Cardiac fibroblast (primary cell): ENCODE data around the gene ARMH1.

Source experiments
- DNase-seq, 2 donors: peaks; one replicate each; pipeline versions ENCODE4 v3.0.0 to v3.0.0-alpha.2; 2010; ENCODE audit warnings: low read depth in 2 of 2
- H3K4me3 ChIP-seq, 2 donors: replicated peaks in 1 of 2; 1 replicate in 1 of 2; 2 replicates in 1 of 2; pipeline ENCODE4 v1.5.1; 2011; ENCODE audit warnings: low read depth in 2 of 2, low read length in 2 of 2, mild to moderate bottlenecking in 2 of 2, moderate library complexity in 1 of 2
- CTCF ChIP-seq: IDR thresholded peaks from one replicate; pipeline ENCODE4 v1.5.1; 2011; ENCODE audit warnings: low read depth, mild to moderate bottlenecking, low read length, inconsistent platforms

ARMH1 gene

GRCh38 chr1:44645476-44646244, 28.9 kb upstream of the ARMH1 start:
- H3K4me3 ChIP-seq, result no peak overlapping the region
- no peak for TF ChIP-seq CTCF
- peak in 1 of 2 donors; percentile 48 for DNase-seq

- peak in 1 of 2 donors; percentile 65 for DNase-seq
- H3K4me3 ChIP-seq, result no peak overlapping the region
Observed at GRCh38 chr1:44646261-44647110, 28.0 kb upstream of the ARMH1 start.

GRCh38 chr1:44647896-44648295, 26.6 kb upstream of the ARMH1 start:
- no peak for TF ChIP-seq CTCF
- no peak for DNase-seq

More at GRCh38 chr1:44646261-44647110, 28.0 kb upstream of the ARMH1 start:
- TF ChIP-seq CTCF, result no peak

GRCh38 chr1:44648529-44649250, 25.8 kb upstream of the ARMH1 start:
- DNase-seq, result no peak
- no peak for TF ChIP-seq CTCF
- H3K4me3 ChIP-seq, result no peak overlapping the region

More at GRCh38 chr1:44647896-44648295, 26.6 kb upstream of the ARMH1 start:
- H3K4me3 ChIP-seq, result no peak overlapping the region

GRCh38 chr1:44649788-44650158, 24.7 kb upstream of the ARMH1 start:
- DNase-seq, result no peak
- no peak overlapping the region for H3K4me3 ChIP-seq
- no peak for TF ChIP-seq CTCF

GRCh38 chr1:44650159-44650831, 24.2 kb upstream of the ARMH1 start:
- TF ChIP-seq CTCF, result no peak
- no peak overlapping the region for H3K4me3 ChIP-seq
- DNase-seq, result no peak
